IMR-90 (cell line): ENCODE results near the gene ALPP. TPM values are rescaled to one million over a fixed set of nuclear protein-coding genes. Genes with fewer than 3 reads are reported as not detected.
"Not testable (repeated sequence)": the region's sequence is repeated elsewhere in the genome, so short reads cannot be mapped to it uniquely, and the experiment has no call there.

Experiments
- ATAC-seq: fragments of 200-7000 bp; cut with Tn5 transposase; 2 replicates; pipeline ENCODE4 v1.9.1; 2020; ENCODE audit warnings: low read depth, mild to moderate bottlenecking, moderate library complexity
- Bru-seq: library from RNA; stranded (reverse); fragments of 400-500 nt; gene quantifications from one replicate; lab custom pipeline; 2021; lab: Mats Ljungman, UMichigan
- BruChase-seq, 2 experiments: library from RNA; stranded (reverse); fragments of 400-500 nt; gene quantifications; one replicate each; lab custom pipeline; 2021; lab: Mats Ljungman, UMichigan
- BruUV-seq: library from RNA; stranded (reverse); fragments of 400-500 nt; replicated peaks from 2 replicates; lab custom pipeline; 2021; lab: Mats Ljungman, UMichigan
- CTCF ChIA-PET: fragments of 300-600 bp; formaldehyde crosslinking; extraction: SDS; loops from one replicate; lab custom pipeline; 2021; ENCODE audit warnings: antibody characterized with exemption; lab: Yijun Ruan, JAX
- POLR2A ChIA-PET: fragments of 300-600 bp; sonication (Branson Sonifier 250); formaldehyde crosslinking; loops from one replicate; lab custom pipeline; 2022; ENCODE audit warnings: antibody characterized with exemption; ENCODE audit not compliant: unreplicated experiment; lab: Charles Lee
- DNase-seq: peaks from one replicate; pipeline ENCODE4 v3.0.0; 2013
- H2AFZ ChIP-seq: replicated peaks from 2 replicates; pipeline ENCODE3; 2013; ENCODE audit warnings: low read length, mild to moderate bottlenecking; ENCODE audit not compliant: poor library complexity
- H2AK5ac ChIP-seq: 2 replicates; pipeline ENCODE4 v1.6.1; 2013; ENCODE audit warnings: low read depth, low read length, inconsistent platforms
- H2AK9ac ChIP-seq: replicated peaks from 2 replicates; pipeline ENCODE3; 2013; ENCODE audit warnings: mild to moderate bottlenecking, low read depth, low read length, moderate library complexity; ENCODE audit not compliant: poor library complexity
- H2BK120ac ChIP-seq: 2 replicates; pipeline ENCODE4 v1.6.1; 2013; ENCODE audit warnings: low read depth, low read length, inconsistent platforms
- H2BK15ac ChIP-seq: 3 replicates; pipeline ENCODE4 v1.6.1; 2013; ENCODE audit warnings: low read depth, low read length, inconsistent platforms
- H2BK20ac ChIP-seq: 2 replicates; pipeline ENCODE4 v1.6.1; 2013; ENCODE audit warnings: low read depth, mild to moderate bottlenecking, inconsistent platforms, low read length, moderate library complexity
- H2BK5ac ChIP-seq: 2 replicates; pipeline ENCODE4 v1.6.1; 2013; ENCODE audit warnings: mild to moderate bottlenecking, low read depth, low read length, inconsistent platforms; ENCODE audit not compliant: poor library complexity, severe bottlenecking
- H3K14ac ChIP-seq: replicated peaks from 2 replicates; pipeline ENCODE4 v1.6.1; 2013; ENCODE audit warnings: low read depth, low read length, inconsistent platforms
- H3K18ac ChIP-seq: 2 replicates; pipeline ENCODE4 v1.6.1; 2013; ENCODE audit warnings: low read depth, low read length, control low read depth
- H3K23ac ChIP-seq: 2 replicates; pipeline ENCODE4 v1.6.1; 2013; ENCODE audit warnings: low read depth, low read length, inconsistent platforms
- H3K27ac ChIP-seq: 2 replicates; pipeline ENCODE4 v1.5.1; 2013; ENCODE audit warnings: mild to moderate bottlenecking, control low read depth, low read length; ENCODE audit not compliant: insufficient read depth
- H3K27me3 ChIP-seq: 2 replicates; pipeline ENCODE4 v1.6.1; 2013; ENCODE audit warnings: low read length; ENCODE audit not compliant: control insufficient read depth, insufficient read depth
- H3K36me3 ChIP-seq: 2 replicates; pipeline ENCODE4 v1.6.1; 2013; ENCODE audit warnings: low read length, mixed read lengths; ENCODE audit not compliant: control insufficient read depth, insufficient read depth
- H3K4ac ChIP-seq: 2 replicates; pipeline ENCODE4 v1.6.1; 2013; ENCODE audit warnings: low read depth, low read length, inconsistent platforms
- H3K4me1 ChIP-seq: 2 replicates; pipeline ENCODE4 v1.6.1; 2013; ENCODE audit warnings: low read length, mixed read lengths; ENCODE audit not compliant: control insufficient read depth, insufficient read depth
- H3K4me2 ChIP-seq: 2 replicates; pipeline ENCODE4 v1.6.1; 2013; ENCODE audit warnings: low read depth, mild to moderate bottlenecking, control low read depth, low read length, moderate library complexity
- H3K4me3 ChIP-seq: 2 replicates; pipeline ENCODE4 v1.5.1; 2013; ENCODE audit warnings: low read depth, mild to moderate bottlenecking, control low read depth, low read length, moderate library complexity; ENCODE audit not compliant: insufficient read depth
- H3K56ac ChIP-seq: 2 replicates; pipeline ENCODE4 v1.6.1; 2013; ENCODE audit warnings: low read length, inconsistent platforms; ENCODE audit not compliant: insufficient read depth; ENCODE audit errors: extremely low read depth
- H3K79me1 ChIP-seq, 2 experiments: 2 replicates each; pipeline ENCODE4 v1.6.1; 2013; ENCODE audit warnings: low read length in 2 of 2, inconsistent platforms in 1 of 2, low read depth in 1 of 2
- H3K9ac ChIP-seq: 2 replicates; pipeline ENCODE4 v1.6.1; 2013; ENCODE audit warnings: low read depth, low read length, control low read depth
- H3K9me1 ChIP-seq: 2 replicates; pipeline ENCODE4 v1.6.1; 2013; ENCODE audit warnings: low read length, inconsistent platforms; ENCODE audit not compliant: insufficient read depth
- H3K9me3 ChIP-seq: 2 replicates; pipeline ENCODE4 v1.6.1; 2013; ENCODE audit warnings: low read length; ENCODE audit not compliant: control insufficient read depth, insufficient read depth
- H4K20me1 ChIP-seq: 2 replicates; pipeline ENCODE4 v1.6.1; 2013; ENCODE audit warnings: low read length, inconsistent platforms; ENCODE audit not compliant: insufficient read depth
- H4K5ac ChIP-seq: 2 replicates; pipeline ENCODE4 v1.6.1; 2013; ENCODE audit warnings: mild to moderate bottlenecking, low read depth, low read length, control low read depth
- H4K8ac ChIP-seq, 2 experiments: 2 replicates each; pipeline ENCODE4 v1.6.1; 2013; ENCODE audit warnings: low read depth in 2 of 2, low read length in 2 of 2, control low read depth in 1 of 2, inconsistent platforms in 1 of 2
- H4K91ac ChIP-seq: 2 replicates; pipeline ENCODE4 v1.6.1; 2013; ENCODE audit warnings: low read depth, low read length, inconsistent platforms; ENCODE audit not compliant: insufficient read depth
- WGBS, 2 experiments: methylation state at CpG; one replicate each; pipeline versions ENCODE4 v1.1.5 to v1.1.7; 2013; ENCODE audit warnings: missing lambda C conversion rate in 2 of 2; ENCODE audit not compliant: insufficient read length in 1 of 2; ENCODE audit errors: extremely low coverage in 2 of 2; 5-methylcytosine and 5-hydroxymethylcytosine counted together
- dilution Hi-C: fragments of 300-500 bp; cut with HindIII; formaldehyde crosslinking; loops from one replicate; pipeline ENCODE4 v1.14.3; 2018; ENCODE audit warnings: low sequenced_read_pairs; ENCODE audit not compliant: unreplicated experiment
- in situ Hi-C: fragments of 300-500 bp; cut with MboI; formaldehyde crosslinking; loops from 3 replicates; pipeline ENCODE4 v1.14.3; 2019; ENCODE audit warnings: low sequenced_read_pairs, inconsistent platforms, mixed read lengths
- intact Hi-C: fragments of 100-400 bp; cut with micrococcal nuclease; formaldehyde crosslinking; loops from 2 replicates; pipeline ENCODE4 v1.10.0; 2022
- long read RNA-seq: library from polyadenylated mRNA; unstranded; transcript quantifications from one replicate; pipeline ENCODE4 v2.0.0, GENCODE V29; 2021; ENCODE audit not compliant: unreplicated experiment
- polyA plus RNA-seq, 3 experiments: library from polyadenylated mRNA; depleted of rRNA; stranded (reverse); fragments of >200 nt; gene quantifications; 2 replicates each; pipeline ENCODE4 v1.2.3, GENCODE V29; 2012; ENCODE audit warnings: low replicate concordance in 1 of 3
- total RNA-seq: library from RNA; depleted of rRNA; stranded (reverse); fragments of >200 nt; gene quantifications from 2 replicates; pipeline ENCODE4 v1.2.3, GENCODE V29; 2012; rRNA removed

ALPP gene
- total RNA-seq: not detected in 2 replicates
- not detected in 2 replicates for polyA plus RNA-seq (2012; rRNA removed)
- polyA plus RNA-seq (2012; cell fraction: cytosol; rRNA removed): not detected in 2 replicates
- polyA plus RNA-seq (2012; cell fraction: nucleus; rRNA removed; ENCODE audit: low replicate concordance): not detected in 2 replicates
- Bru-seq, nascent RNA: not detected
- BruChase-seq, experiment 1, labeled RNA remaining after a 6-hour chase: not detected
- not detected for BruChase-seq, experiment 2, labeled RNA remaining after a 2-hour chase
- long read RNA-seq: 0 reads

DNA sequence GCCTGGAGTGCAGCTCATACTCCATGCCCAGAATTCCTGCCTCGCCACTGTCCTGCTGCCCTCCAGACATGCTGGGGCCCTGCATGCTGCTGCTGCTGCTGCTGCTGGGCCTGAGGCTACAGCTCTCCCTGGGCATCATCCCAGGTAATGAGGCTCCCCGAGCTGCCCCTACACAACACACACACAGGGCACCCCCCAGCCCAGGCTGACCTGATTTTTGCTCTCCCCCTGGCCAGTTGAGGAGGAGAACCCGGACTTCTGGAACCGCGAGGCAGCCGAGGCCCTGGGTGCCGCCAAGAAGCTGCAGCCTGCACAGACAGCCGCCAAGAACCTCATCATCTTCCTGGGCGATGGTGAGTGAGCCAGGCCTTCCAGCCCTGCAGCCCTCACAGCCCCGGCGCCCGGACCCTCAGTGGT lies at the start of gene ALPP:
ALPP (plus strand) TSS at position 17 of the 417 bp plus-strand sequence; CDS start at position 69, 52 bp downstream.
- H3K4me2 ChIP-seq, BruUV-seq, H3K18ac ChIP-seq, dilution Hi-C loops, H3K14ac ChIP-seq, H3K79me1 ChIP-seq, H2BK120ac ChIP-seq, H3K9me1 ChIP-seq, DNase-seq, ATAC-seq, H3K56ac ChIP-seq, H2BK15ac ChIP-seq, H3K23ac ChIP-seq, H2BK20ac ChIP-seq, CTCF ChIA-PET, H3K36me3 ChIP-seq, H2BK5ac ChIP-seq, H4K91ac ChIP-seq, H4K5ac ChIP-seq, H4K8ac ChIP-seq, H3K4me3 ChIP-seq, H2AK5ac ChIP-seq, H2AK9ac ChIP-seq, intact Hi-C loops, H2AFZ ChIP-seq, H3K9me3 ChIP-seq, H3K4me1 ChIP-seq, POLR2A ChIA-PET, in situ Hi-C loops, H3K27ac ChIP-seq, H3K9ac ChIP-seq, H4K20me1 ChIP-seq, H3K4ac ChIP-seq: not testable (repeated sequence)
- WGBS, 2 experiments: no CpG with 5 or more reads among the region's 12 CpGs
- peaks cover 50% of the 10 kb centered on the region for H3K27me3 ChIP-seq
